Trophoblast cell (in vitro differentiated cells and primary cell): ENCODE results near the gene MFSD1. TPM values are rescaled to one million over a fixed set of nuclear protein-coding genes. Genes with fewer than 3 reads are reported as not detected.

ENCODE experiments used
- DNase-seq, 2 donors: peaks; one replicate each; pipeline ENCODE4 v3.0.0-alpha.2; 2016
- H2AFZ ChIP-seq: 2 replicates; pipeline ENCODE4 v1.6.1; 2013; ENCODE audit warnings: low read length, moderate library complexity, mild to moderate bottlenecking; ENCODE audit not compliant: insufficient read depth, poor library complexity
- H2AK5ac ChIP-seq: 2 replicates; pipeline ENCODE4 v1.6.1; 2013; ENCODE audit warnings: mild to moderate bottlenecking, low read length
- H2BK120ac ChIP-seq: 2 replicates; pipeline ENCODE4 v1.6.1; 2013; ENCODE audit warnings: low read length, mild to moderate bottlenecking, moderate library complexity; ENCODE audit not compliant: insufficient read depth, poor library complexity
- H2BK12ac ChIP-seq: 2 replicates; pipeline ENCODE4 v1.6.1; 2013; ENCODE audit warnings: mild to moderate bottlenecking, low read length, moderate library complexity
- H2BK5ac ChIP-seq: 2 replicates; pipeline ENCODE4 v1.6.1; 2013; ENCODE audit warnings: low read length, low read depth, moderate library complexity, mild to moderate bottlenecking; ENCODE audit not compliant: poor library complexity
- H3K14ac ChIP-seq: 2 replicates; pipeline ENCODE4 v1.6.1; 2013; ENCODE audit warnings: mild to moderate bottlenecking, low read length
- H3K18ac ChIP-seq: 2 replicates; pipeline ENCODE4 v1.6.1; 2013; ENCODE audit warnings: mild to moderate bottlenecking, low read length
- H3K23ac ChIP-seq: 2 replicates; pipeline ENCODE4 v1.6.1; 2013; ENCODE audit warnings: low read length
- H3K27ac ChIP-seq: 2 replicates; pipeline ENCODE4 v1.5.1; 2013; ENCODE audit warnings: low read depth, mild to moderate bottlenecking, inconsistent platforms, low read length, moderate library complexity
- H3K27me3 ChIP-seq: 2 replicates; pipeline ENCODE4 v1.6.1; 2013; ENCODE audit warnings: inconsistent platforms, mild to moderate bottlenecking, low read length, moderate library complexity; ENCODE audit not compliant: insufficient read depth
- H3K36me3 ChIP-seq, 2 experiments: 1 replicate in 1 of 2; 2 replicates in 1 of 2; pipeline ENCODE4 v1.6.1; 2013; ENCODE audit warnings: low read length in 2 of 2, mild to moderate bottlenecking in 2 of 2, moderate library complexity in 1 of 2; ENCODE audit not compliant: insufficient read depth in 2 of 2, control insufficient read depth in 1 of 2
- H3K4ac ChIP-seq: 2 replicates; pipeline ENCODE4 v1.6.1; 2013; ENCODE audit warnings: low read depth, mild to moderate bottlenecking, low read length, moderate library complexity
- H3K4me1 ChIP-seq, 2 experiments: 1 replicate in 1 of 2; 2 replicates in 1 of 2; pipeline ENCODE4 v1.6.1; 2013; ENCODE audit warnings: low read length in 2 of 2, mild to moderate bottlenecking in 2 of 2, moderate library complexity in 1 of 2; ENCODE audit not compliant: insufficient read depth in 2 of 2, control insufficient read depth in 1 of 2
- H3K4me2 ChIP-seq: 2 replicates; pipeline ENCODE4 v1.6.1; 2013; ENCODE audit warnings: inconsistent platforms, mild to moderate bottlenecking, low read length, moderate library complexity
- H3K4me3 ChIP-seq: 2 replicates; pipeline ENCODE4 v1.5.1; 2013; ENCODE audit warnings: mild to moderate bottlenecking, low read depth, low read length, inconsistent platforms
- H3K79me1 ChIP-seq: one replicate; pipeline ENCODE4 v1.6.1; 2013; ENCODE audit warnings: low read length
- H3K79me2 ChIP-seq: 2 replicates; pipeline ENCODE4 v1.6.1; 2013; ENCODE audit warnings: low read length, mild to moderate bottlenecking; ENCODE audit not compliant: control insufficient read depth, insufficient read depth, poor library complexity
- H3K9ac ChIP-seq: 2 replicates; pipeline ENCODE4 v1.6.1; 2013; ENCODE audit warnings: mild to moderate bottlenecking, low read length
- H3K9me3 ChIP-seq: 2 replicates; pipeline ENCODE4 v1.6.1; 2013; ENCODE audit warnings: low read depth, mild to moderate bottlenecking, control low read depth, inconsistent platforms, low read length; ENCODE audit not compliant: insufficient read depth
- H4K12ac ChIP-seq: 2 replicates; pipeline ENCODE4 v1.6.1; 2013; ENCODE audit warnings: low read depth, mild to moderate bottlenecking, low read length, moderate library complexity
- H4K8ac ChIP-seq: 2 replicates; pipeline ENCODE4 v1.6.1; 2013; ENCODE audit warnings: low read depth, mild to moderate bottlenecking, low read length, moderate library complexity
- H4K91ac ChIP-seq: one replicate; pipeline ENCODE4 v1.6.1; 2013; ENCODE audit warnings: low read depth, mild to moderate bottlenecking, low read length, moderate library complexity
- WGBS: extraction: QIAGEN DNeasy Blood & Tissue Kit; methylation state at CpG from one replicate; pipeline ENCODE4 v1.1.7; 2013; ENCODE audit warnings: missing lambda C conversion rate; ENCODE audit not compliant: insufficient read length, insufficient coverage; ENCODE audit errors: extremely low coverage; 5-methylcytosine and 5-hydroxymethylcytosine counted together
- polyA plus RNA-seq: library from polyadenylated mRNA; stranded (reverse); fragments of 200-250 nt; gene quantifications from 2 replicates; pipeline ENCODE4 v1.2.3, GENCODE V29; 2013

The MFSD1 gene
- 14.3 and 15.6 TPM in 2 replicates for polyA plus RNA-seq

GRCh38 chr3:158801696-158802408 lies at the start of gene MFSD1:
MFSD1 (plus strand) TSS chr3:158802054; CDS start chr3:158802153, 99 bp downstream.
- Histone ChIP-seq H3K79me2 (peaks cover 4% of the 10 kb centered on the region), H2AK5ac (no peak within 1 kb of the TSS), H3K36me3 (no peaks in the 10 kb centered on the region), H2BK5ac (no peak within 1 kb of the TSS), H3K18ac (peak within 1 kb of the TSS; percentile 13), H3K9me3 (peaks cover 3% of the 10 kb centered on the region), H3K27ac (no peak within 1 kb of the TSS), H3K79me1 (peaks cover 6% of the 10 kb centered on the region), H3K4me2 (peak within 1 kb of the TSS; percentile 89), H3K14ac (peak within 1 kb of the TSS; percentile 23), H2BK120ac (peak within 1 kb of the TSS; percentile 12), H4K12ac (peak within 1 kb of the TSS; percentile 35), H3K4me3 (peak within 1 kb of the TSS; percentile 83), H3K9ac (peak within 1 kb of the TSS; percentile 88), H2BK12ac (no peak within 1 kb of the TSS), H3K23ac (no peak within 1 kb of the TSS), H3K4me1 (peaks cover 0 to 2% of the 10 kb centered on the region in 2 experiments), H4K8ac (peak within 1 kb of the TSS; percentile 82), H2AFZ (peak within 1 kb of the TSS; percentile 86), H4K91ac (peak within 1 kb of the TSS; percentile 29), H3K27me3 (no peaks in the 10 kb centered on the region), H3K4ac (no peak within 1 kb of the TSS)
- DNase-seq = peak; percentile 91 to 92
- no CpG with 5 or more reads among the region's 61 CpGs for WGBS

- Histone ChIP-seq H2BK5ac (no peak overlapping the region), H3K36me3 (no peaks in the 10 kb centered on the region), H2BK12ac (no peak overlapping the region), H3K18ac (no peak overlapping the region), H3K23ac (no peak overlapping the region), H3K4ac (no peak overlapping the region), H3K4me1 (no peaks in the 10 kb centered on the region), H4K91ac (no peak overlapping the region), H3K4me3 (no peak overlapping the region), H3K27me3 (no peaks in the 10 kb centered on the region), H2AFZ (no peak overlapping the region), H3K14ac (no peak overlapping the region), H3K4me2 (no peak overlapping the region), H4K12ac (no peak overlapping the region), H3K79me2 (no peaks in the 10 kb centered on the region), H3K9me3 (no peaks in the 10 kb centered on the region), H4K8ac (no peak overlapping the region), H3K79me1 (no peaks in the 10 kb centered on the region), H2BK120ac (no peak overlapping the region), H3K27ac (no peak overlapping the region), H3K9ac (no peak overlapping the region), H2AK5ac (no peak overlapping the region)
- no CpG with 5 or more reads among the region's 5 CpGs for WGBS
- DNase-seq = no peak
Observed at GRCh38 chr3:158753854-158754253, 48.0 kb upstream of the MFSD1 start.

DNA sequence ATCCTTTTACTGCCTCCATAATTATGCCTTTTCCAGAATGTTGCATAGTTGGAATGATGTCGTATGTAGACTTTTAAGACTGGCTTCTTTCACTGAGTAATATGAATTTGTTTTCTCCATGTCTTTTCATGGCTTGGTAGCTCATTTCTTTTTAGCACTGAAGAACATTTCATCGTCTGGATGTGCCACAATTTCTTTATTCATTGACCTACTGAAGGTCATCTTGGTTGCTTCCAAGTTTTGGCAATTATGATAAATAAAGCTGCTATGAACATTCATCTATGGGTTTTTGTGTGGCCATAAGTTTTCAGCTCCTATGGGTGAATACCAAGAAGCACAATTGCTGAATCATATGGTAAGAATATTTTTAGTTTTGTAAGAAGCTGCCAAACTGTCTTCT lies 46.4 kb upstream of the MFSD1 start:
- Histone ChIP-seq H3K4me3 (no peak overlapping the region), H3K14ac (no peak overlapping the region), H2BK5ac (no peak overlapping the region), H3K18ac (no peak overlapping the region), H2BK12ac (no peak overlapping the region), H2AK5ac (no peak overlapping the region), H3K4ac (no peak overlapping the region), H3K4me2 (no peak overlapping the region), H3K9me3 (no peaks in the 10 kb centered on the region), H2BK120ac (no peak overlapping the region), H3K4me1 (no peaks in the 10 kb centered on the region), H3K27ac (no peak overlapping the region), H3K9ac (no peak overlapping the region), H4K91ac (no peak overlapping the region), H2AFZ (no peak overlapping the region), H3K23ac (no peak overlapping the region), H4K12ac (no peak overlapping the region), H4K8ac (no peak overlapping the region), H3K79me2 (no peaks in the 10 kb centered on the region), H3K27me3 (no peaks in the 10 kb centered on the region), H3K79me1 (no peaks in the 10 kb centered on the region), H3K36me3 (no peaks in the 10 kb centered on the region)
- WGBS = no CpG with 5 or more reads among the region's 2 CpGs
- no peak for DNase-seq

- Histone ChIP-seq H3K27ac (no peak overlapping the region), H3K4ac (no peak overlapping the region)
Observed at GRCh38 chr3:158761350-158761749, 40.5 kb upstream of the MFSD1 start.

More at GRCh38 chr3:158761350-158761749, 40.5 kb upstream of the MFSD1 start:
- no CpG with 5 or more reads among the region's 3 CpGs for WGBS
- H2AK5ac ChIP-seq = no peak overlapping the region
- H2AFZ ChIP-seq = no peak overlapping the region
- H3K9me3 ChIP-seq = no peaks in the 10 kb centered on the region
- H3K79me2 ChIP-seq = no peaks in the 10 kb centered on the region
- no peak overlapping the region for H4K8ac ChIP-seq
- H2BK120ac ChIP-seq = no peak overlapping the region
- H2BK5ac ChIP-seq = no peak overlapping the region
- no peak overlapping the region for H3K14ac ChIP-seq
- H3K36me3 ChIP-seq = no peaks in the 10 kb centered on the region
- H4K12ac ChIP-seq = no peak overlapping the region
- H3K4me2 ChIP-seq = no peak overlapping the region
- no peaks in the 10 kb centered on the region for H3K27me3 ChIP-seq
- no peaks in the 10 kb centered on the region for H3K4me1 ChIP-seq
- H4K91ac ChIP-seq = no peak overlapping the region
- H3K79me1 ChIP-seq = no peaks in the 10 kb centered on the region
- no peak overlapping the region for H2BK12ac ChIP-seq
- no peak for DNase-seq
- H3K4me3 ChIP-seq = no peak overlapping the region
- no peak overlapping the region for H3K18ac ChIP-seq
- H3K23ac ChIP-seq = no peak overlapping the region
- H3K9ac ChIP-seq = no peak overlapping the region
